WERI-Rb-1 (cell line): ENCODE data around the gene CDK10.

ENCODE experiments used
- DNase-seq: peaks from one replicate; pipeline ENCODE4 v3.0.0-alpha.2; 2020
- H3K27ac ChIP-seq: fragments of 250-450 bp; sonication (Bioruptor Pico); 2 replicates; pipeline ENCODE4 v1.5.1; 2020; ENCODE audit warnings: mild to moderate bottlenecking, moderate library complexity
- H3K27me3 ChIP-seq: fragments of 250-450 bp; sonication (Bioruptor Pico); 2 replicates; pipeline ENCODE4 v1.5.1; 2021; ENCODE audit warnings: mild to moderate bottlenecking, low read depth, moderate library complexity; ENCODE audit not compliant: insufficient read depth, severe bottlenecking
- H3K36me3 ChIP-seq: fragments of 250-450 bp; sonication (Bioruptor Pico); 2 replicates; pipeline ENCODE4 v1.5.1; 2020; ENCODE audit warnings: mild to moderate bottlenecking, moderate library complexity
- H3K4me3 ChIP-seq: 2 replicates; pipeline ENCODE4 v1.5.1; 2011; ENCODE audit warnings: low read depth, mild to moderate bottlenecking, control low read depth, low read length
- H3K9me3 ChIP-seq: fragments of 250-450 bp; sonication (Bioruptor Pico); 2 replicates; pipeline ENCODE4 v1.5.1; 2021; ENCODE audit warnings: mild to moderate bottlenecking, moderate library complexity; ENCODE audit not compliant: severe bottlenecking
- TF ChIP-seq, protein P1 (sequence below): IDR thresholded peaks from 2 replicates; pipeline ENCODE4 v1.5.1; 2011; ENCODE audit warnings: low read depth, mild to moderate bottlenecking, control low read depth, inconsistent platforms, low read length

Gene CDK10

DNA sequence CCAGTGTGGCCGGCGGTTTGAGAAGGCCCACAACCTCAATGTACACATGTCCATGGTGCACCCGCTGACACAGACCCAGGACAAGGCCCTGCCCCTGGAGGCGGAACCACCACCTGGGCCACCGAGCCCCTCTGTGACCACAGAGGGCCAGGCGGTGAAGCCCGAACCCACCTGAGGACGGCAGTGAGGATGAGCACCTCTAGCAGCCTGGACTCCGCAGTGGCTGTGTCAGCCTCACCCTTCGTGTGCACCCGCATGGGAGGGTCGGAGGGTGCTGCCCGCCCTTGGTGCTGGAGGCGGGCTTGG lies 51.5 kb downstream of the CDK10 start:
- H3K4me3 ChIP-seq = no peak overlapping the region
- no peak overlapping the region for H3K27ac ChIP-seq
- peaks cover 48% of the 10 kb centered on the region for H3K36me3 ChIP-seq
- DNase-seq = no peak
- no peaks in the 10 kb centered on the region for H3K9me3 ChIP-seq
- TF ChIP-seq, protein P1, sequence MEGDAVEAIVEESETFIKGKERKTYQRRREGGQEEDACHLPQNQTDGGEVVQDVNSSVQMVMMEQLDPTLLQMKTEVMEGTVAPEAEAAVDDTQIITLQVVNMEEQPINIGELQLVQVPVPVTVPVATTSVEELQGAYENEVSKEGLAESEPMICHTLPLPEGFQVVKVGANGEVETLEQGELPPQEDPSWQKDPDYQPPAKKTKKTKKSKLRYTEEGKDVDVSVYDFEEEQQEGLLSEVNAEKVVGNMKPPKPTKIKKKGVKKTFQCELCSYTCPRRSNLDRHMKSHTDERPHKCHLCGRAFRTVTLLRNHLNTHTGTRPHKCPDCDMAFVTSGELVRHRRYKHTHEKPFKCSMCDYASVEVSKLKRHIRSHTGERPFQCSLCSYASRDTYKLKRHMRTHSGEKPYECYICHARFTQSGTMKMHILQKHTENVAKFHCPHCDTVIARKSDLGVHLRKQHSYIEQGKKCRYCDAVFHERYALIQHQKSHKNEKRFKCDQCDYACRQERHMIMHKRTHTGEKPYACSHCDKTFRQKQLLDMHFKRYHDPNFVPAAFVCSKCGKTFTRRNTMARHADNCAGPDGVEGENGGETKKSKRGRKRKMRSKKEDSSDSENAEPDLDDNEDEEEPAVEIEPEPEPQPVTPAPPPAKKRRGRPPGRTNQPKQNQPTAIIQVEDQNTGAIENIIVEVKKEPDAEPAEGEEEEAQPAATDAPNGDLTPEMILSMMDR = no peak
- H3K27me3 ChIP-seq = no peaks in the 10 kb centered on the region

DNA sequence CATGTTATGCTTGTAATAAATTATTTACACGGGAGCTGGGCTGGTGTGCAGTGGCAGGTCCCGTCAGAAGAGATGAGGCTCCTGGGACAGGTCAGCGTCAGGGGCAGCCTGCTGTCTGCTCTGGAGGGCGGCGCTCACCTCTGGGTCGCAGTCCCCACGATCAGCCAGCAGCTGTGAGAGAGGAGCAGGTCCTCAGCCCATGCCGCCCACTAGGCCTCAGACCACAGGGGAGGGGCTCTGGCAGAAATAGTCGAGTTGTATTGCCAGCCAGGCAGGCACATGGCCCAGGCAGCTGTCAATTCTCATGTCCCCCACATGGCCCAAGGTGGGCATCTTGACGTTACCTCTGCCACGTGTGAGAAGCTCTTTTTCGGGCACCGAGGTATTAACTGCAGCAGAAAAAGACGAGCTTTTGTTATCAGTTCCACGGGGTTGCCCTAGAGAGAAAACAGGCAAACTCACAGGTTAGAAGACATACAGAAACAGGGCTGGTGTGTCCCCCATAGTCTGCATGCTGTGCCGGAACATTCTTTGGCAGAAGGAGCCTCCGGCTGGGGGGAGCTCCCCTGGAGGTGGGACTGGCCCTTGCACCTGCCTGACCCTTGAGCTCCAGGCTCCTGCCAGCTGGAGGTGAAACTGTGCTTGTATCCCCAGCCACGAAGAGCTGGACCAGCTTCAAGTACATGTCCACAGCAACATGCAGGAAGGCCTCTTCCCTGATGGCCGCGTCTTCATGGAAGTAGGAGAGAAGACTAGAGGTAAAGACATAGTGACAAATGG lies 52.2 kb downstream of the CDK10 start:
- TF ChIP-seq, protein P1 = no peak
- Histone ChIP-seq H3K9me3 (no peaks in the 10 kb centered on the region), H3K27me3 (no peaks in the 10 kb centered on the region), H3K36me3 (peaks cover 52% of the 10 kb centered on the region), H3K4me3 (no peak overlapping the region), H3K27ac (no peak overlapping the region)
- no peak for DNase-seq

DNA sequence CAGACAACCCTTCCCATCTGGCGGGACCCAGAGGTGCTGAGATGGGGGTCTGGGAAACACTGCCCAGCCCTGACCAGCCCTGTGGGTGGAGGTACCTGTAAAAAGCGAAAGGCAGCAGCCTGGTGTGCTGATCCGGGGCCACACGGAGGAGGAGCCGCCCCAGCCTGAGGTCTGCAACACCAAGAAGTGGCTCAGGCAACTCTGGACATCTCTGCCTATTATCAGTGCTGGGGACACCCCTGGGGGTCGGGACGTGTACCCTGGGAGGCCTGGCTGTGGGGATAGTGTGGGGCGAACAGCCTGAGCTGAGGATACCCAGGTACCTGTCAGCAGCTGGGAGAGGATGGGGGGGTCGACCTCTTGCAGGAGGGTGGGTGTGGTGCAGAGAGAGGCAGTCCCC lies 52.9 kb downstream of the CDK10 start:
- Histone ChIP-seq H3K27ac (no peak overlapping the region), H3K36me3 (peaks cover 52% of the 10 kb centered on the region), H3K4me3 (no peak overlapping the region), H3K27me3 (no peaks in the 10 kb centered on the region), H3K9me3 (no peaks in the 10 kb centered on the region)
- DNase-seq = no peak
- TF ChIP-seq, protein P1 = no peak

DNA sequence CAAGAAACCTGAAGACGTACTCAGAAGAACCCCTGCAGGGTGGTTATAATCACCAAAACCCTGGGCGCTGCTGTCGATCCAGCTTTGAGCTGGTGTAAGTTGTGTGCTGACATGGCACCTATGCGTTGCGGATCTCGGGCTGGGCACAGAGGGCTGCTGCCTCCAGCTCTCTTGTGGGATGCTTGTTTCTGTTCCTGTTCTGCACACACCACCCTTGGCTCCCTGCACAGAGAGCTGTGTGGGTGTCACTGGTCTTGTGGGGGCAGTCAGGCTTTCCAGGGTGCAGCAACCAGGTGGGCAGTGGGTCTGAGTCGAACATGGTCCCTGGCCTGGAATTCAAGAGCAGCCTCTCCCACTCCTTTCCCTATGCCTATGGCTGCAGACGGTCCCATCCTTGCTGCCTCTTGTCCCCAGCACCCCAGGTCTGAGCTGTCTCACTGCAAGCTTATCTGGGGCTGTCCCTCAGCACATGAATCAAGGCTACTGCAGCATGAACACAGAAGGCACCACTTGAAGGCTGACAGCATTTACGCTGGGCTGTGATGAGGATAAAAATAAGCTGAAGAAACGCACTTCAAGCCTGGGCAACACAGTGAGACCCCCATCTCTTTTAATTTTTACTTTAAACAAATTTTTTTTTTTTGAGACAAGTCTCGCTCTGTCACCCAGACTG lies 55.0 kb downstream of the CDK10 start:
- H3K27me3 ChIP-seq = no peaks in the 10 kb centered on the region
- H3K4me3 ChIP-seq = no peak overlapping the region
- H3K9me3 ChIP-seq = no peaks in the 10 kb centered on the region
- no peak overlapping the region for H3K27ac ChIP-seq
- H3K36me3 ChIP-seq = peaks cover 55% of the 10 kb centered on the region
- TF ChIP-seq, protein P1 = no peak
- DNase-seq = no peak

DNA sequence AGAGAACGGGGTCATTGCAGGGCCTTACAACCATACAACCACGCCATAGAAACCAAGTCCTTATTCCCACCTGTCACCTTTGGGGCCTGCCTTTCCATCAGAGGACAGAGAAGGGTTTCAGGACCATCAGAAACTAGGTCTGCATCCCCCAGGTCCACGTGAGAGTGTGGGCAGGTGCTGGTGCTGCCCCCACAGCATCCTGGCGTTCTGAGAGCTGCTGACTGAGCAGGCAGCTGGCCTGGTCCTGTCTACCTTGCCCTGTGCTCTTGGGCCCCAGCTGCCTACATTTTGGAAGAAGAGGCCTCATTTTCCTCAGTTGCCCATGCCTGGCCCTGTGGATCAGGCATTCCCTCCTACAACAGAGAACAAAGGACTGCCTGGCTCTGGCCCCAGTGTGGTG lies 56.5 kb downstream of the CDK10 start:
- no peaks in the 10 kb centered on the region for H3K27me3 ChIP-seq
- no peaks in the 10 kb centered on the region for H3K9me3 ChIP-seq
- no peak for DNase-seq
- TF ChIP-seq, protein P1 = no peak
- H3K36me3 ChIP-seq = peaks cover 62% of the 10 kb centered on the region
- H3K4me3 ChIP-seq = no peak overlapping the region
- H3K27ac ChIP-seq = no peak overlapping the region
